Fibroblast of lung (primary cell): ENCODE measurements around the gene CIDEB. TPM values are rescaled to one million over a fixed set of nuclear protein-coding genes. Genes with fewer than 3 reads are reported as not detected.

Source experiments
- DNase-seq, 2 donors: peaks; one replicate each; pipeline versions ENCODE4 v3.0.0 to v3.0.0-alpha.2; 2010; ENCODE audit warnings: low read depth in 2 of 2
- H2AFZ ChIP-seq: 2 replicates; pipeline ENCODE4 v1.5.1; 2012; ENCODE audit warnings: low read length, control low read depth, inconsistent platforms
- H3K27ac ChIP-seq: 2 replicates; pipeline ENCODE4 v1.5.1; 2011; ENCODE audit warnings: low read length, control low read depth; ENCODE audit not compliant: insufficient read depth
- H3K27me3 ChIP-seq: 2 replicates; pipeline ENCODE4 v1.5.1; 2011; ENCODE audit warnings: mild to moderate bottlenecking, low read length; ENCODE audit not compliant: control insufficient read depth, insufficient read depth
- H3K36me3 ChIP-seq: 2 replicates; pipeline ENCODE4 v1.5.1; 2011; ENCODE audit warnings: low read length; ENCODE audit not compliant: control insufficient read depth, insufficient read depth
- H3K4me1 ChIP-seq: 2 replicates; pipeline ENCODE4 v1.5.1; 2011; ENCODE audit warnings: low read length; ENCODE audit not compliant: control insufficient read depth, insufficient read depth; ENCODE audit errors: extremely low read depth
- H3K4me2 ChIP-seq: 2 replicates; pipeline ENCODE4 v1.5.1; 2011; ENCODE audit warnings: low read length, control low read depth; ENCODE audit not compliant: insufficient read depth; ENCODE audit errors: extremely low read depth
- H3K4me3 ChIP-seq, 4 experiments: fragments of 200-600 bp in 1 of 4; sonication (generic) in 1 of 4; replicated peaks in 1 of 4; 2 replicates each; pipeline ENCODE4 v1.5.1; 2011 to 2016; ENCODE audit warnings: low read length in 4 of 4, low read depth in 3 of 4, mild to moderate bottlenecking in 3 of 4, control low read depth in 2 of 4, inconsistent platforms in 1 of 4, mixed read lengths in 1 of 4; ENCODE audit not compliant: insufficient read depth in 1 of 4; ENCODE audit errors: control extremely low read depth in 1 of 4
- H3K79me2 ChIP-seq: 2 replicates; pipeline ENCODE4 v1.5.1; 2012; ENCODE audit warnings: mild to moderate bottlenecking, low read length, inconsistent platforms; ENCODE audit not compliant: control insufficient read depth, insufficient read depth
- H3K9ac ChIP-seq: 2 replicates; pipeline ENCODE4 v1.5.1; 2011; ENCODE audit warnings: mild to moderate bottlenecking, low read length, control low read depth; ENCODE audit not compliant: insufficient read depth
- H3K9me3 ChIP-seq: 2 replicates; pipeline ENCODE4 v1.5.1; 2012; ENCODE audit warnings: low read depth, low read length; ENCODE audit not compliant: control insufficient read depth, insufficient read depth
- H4K20me1 ChIP-seq: 2 replicates; pipeline ENCODE4 v1.5.1; 2011; ENCODE audit warnings: low read length; ENCODE audit not compliant: control insufficient read depth, insufficient read depth; ENCODE audit errors: extremely low read depth
- EZH2 ChIP-seq: IDR thresholded peaks from 2 replicates; pipeline ENCODE4 v1.5.1; 2012; ENCODE audit warnings: low read length, control low read depth, mild to moderate bottlenecking; ENCODE audit errors: missing control alignments
- polyA plus RNA-seq, 2 donors: library from polyadenylated mRNA; depleted of rRNA in 1 of 2; stranded (reverse) in 1 of 2; unstranded in 1 of 2; fragments of >200 nt; gene quantifications; 2 replicates each; pipeline ENCODE4 v1.2.1, GENCODE V29; 2011 to 2012; ENCODE audit warnings: missing spikeins in 1 of 2
- total RNA-seq: library from RNA; depleted of rRNA; stranded (reverse); fragments of >200 nt; gene quantifications from 2 replicates; pipeline ENCODE4 v1.2.1, GENCODE V29; 2014
- TF ChIP-seq, protein P1 (sequence below), 2 donors: IDR thresholded peaks in 1 of 2; conservative IDR thresholded peaks in 1 of 2; 1 replicate in 1 of 2; 2 replicates in 1 of 2; pipeline ENCODE4 v1.5.1; 2011 to 2012; ENCODE audit warnings: low read length in 2 of 2, control low read depth in 1 of 2, inconsistent platforms in 1 of 2, low read depth in 1 of 2, mild to moderate bottlenecking in 1 of 2

The CIDEB gene
- total and polyA plus RNA-seq, 2 donors (not counting 1 experiment from before 2014, with no cell fraction given) = 0.33 to 0.42 TPM

DNA sequence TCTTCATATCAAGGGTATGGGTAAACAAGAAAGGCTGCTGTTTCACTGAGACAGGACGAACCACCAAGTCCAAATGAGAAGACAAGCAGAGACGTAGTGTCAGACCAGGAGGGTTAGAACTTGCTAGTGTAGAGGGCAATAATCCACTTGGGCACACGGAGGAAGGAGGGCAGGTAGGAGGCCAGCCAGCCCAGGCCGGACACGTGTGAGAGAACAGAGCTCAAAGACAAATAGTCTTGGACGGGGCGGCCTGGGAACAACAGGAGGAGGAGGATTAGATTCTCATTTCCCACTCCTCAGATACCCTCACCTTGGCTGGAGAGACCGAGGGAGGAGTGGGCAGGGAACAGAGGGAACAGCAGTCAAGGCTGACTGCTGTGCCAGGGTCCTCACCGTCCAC lies 17.0 kb downstream of the CIDEB start:
- Histone ChIP-seq H2AFZ (no peak overlapping the region), H3K27me3 (no peaks in the 10 kb centered on the region), H3K36me3 (peaks cover 14% of the 10 kb centered on the region), H3K4me2 (no peak overlapping the region), H3K79me2 (no peaks in the 10 kb centered on the region), H3K4me3 (no peak overlapping the region), H3K4me1 (no peaks in the 10 kb centered on the region), H3K9me3 (no peaks in the 10 kb centered on the region), H3K9ac (no peak overlapping the region), H4K20me1 (no peaks in the 10 kb centered on the region), H3K27ac (no peak overlapping the region)
- no peak for DNase-seq
- TF ChIP-seq, protein P1, sequence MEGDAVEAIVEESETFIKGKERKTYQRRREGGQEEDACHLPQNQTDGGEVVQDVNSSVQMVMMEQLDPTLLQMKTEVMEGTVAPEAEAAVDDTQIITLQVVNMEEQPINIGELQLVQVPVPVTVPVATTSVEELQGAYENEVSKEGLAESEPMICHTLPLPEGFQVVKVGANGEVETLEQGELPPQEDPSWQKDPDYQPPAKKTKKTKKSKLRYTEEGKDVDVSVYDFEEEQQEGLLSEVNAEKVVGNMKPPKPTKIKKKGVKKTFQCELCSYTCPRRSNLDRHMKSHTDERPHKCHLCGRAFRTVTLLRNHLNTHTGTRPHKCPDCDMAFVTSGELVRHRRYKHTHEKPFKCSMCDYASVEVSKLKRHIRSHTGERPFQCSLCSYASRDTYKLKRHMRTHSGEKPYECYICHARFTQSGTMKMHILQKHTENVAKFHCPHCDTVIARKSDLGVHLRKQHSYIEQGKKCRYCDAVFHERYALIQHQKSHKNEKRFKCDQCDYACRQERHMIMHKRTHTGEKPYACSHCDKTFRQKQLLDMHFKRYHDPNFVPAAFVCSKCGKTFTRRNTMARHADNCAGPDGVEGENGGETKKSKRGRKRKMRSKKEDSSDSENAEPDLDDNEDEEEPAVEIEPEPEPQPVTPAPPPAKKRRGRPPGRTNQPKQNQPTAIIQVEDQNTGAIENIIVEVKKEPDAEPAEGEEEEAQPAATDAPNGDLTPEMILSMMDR (conservative IDR thresholded peaks at IDR 0.05 in 1 of 2, IDR thresholded peaks at IDR 0.05 in 1 of 2; ENCODE audit: low read depth in 1 of 2, low read length in 2 of 2) = no peak
- no peak for TF ChIP-seq EZH2

DNA sequence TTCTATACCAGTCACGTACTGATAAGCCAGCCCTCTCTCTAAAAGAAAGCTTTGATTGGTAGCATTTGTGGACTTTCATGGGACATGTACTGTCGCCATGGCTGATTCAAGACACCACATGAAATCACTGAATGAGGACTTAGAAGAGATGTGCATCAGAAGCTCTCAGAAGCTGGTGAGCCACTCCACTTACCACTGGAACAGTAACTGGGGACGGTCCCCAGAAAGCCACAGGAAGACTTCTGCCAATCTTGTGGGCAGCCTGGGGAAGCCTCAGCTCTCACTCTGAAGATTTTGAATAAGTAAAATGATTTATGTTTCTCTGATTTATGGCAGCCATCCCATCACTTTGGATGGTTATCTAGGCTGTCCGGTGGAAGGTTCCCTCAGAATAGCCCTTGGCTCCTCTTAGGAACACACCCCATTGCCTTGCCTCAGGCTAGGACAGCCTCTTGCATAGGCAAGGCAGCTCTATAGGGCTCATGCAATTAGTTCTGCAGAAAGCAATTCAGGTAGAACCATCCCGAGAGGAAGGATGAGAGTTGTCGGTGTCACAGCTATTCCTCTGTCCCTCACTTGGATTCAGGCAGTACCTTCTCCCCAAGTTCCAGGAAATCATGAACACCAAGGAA lies 18.0 kb downstream of the CIDEB start:
- Histone ChIP-seq H3K79me2 (no peaks in the 10 kb centered on the region), H3K4me2 (no peak overlapping the region), H3K9me3 (no peaks in the 10 kb centered on the region), H3K4me1 (no peaks in the 10 kb centered on the region), H3K36me3 (peaks cover 10% of the 10 kb centered on the region), H3K27me3 (no peaks in the 10 kb centered on the region), H2AFZ (no peak overlapping the region), H3K27ac (no peak overlapping the region), H4K20me1 (no peaks in the 10 kb centered on the region), H3K4me3 (no peak overlapping the region), H3K9ac (no peak overlapping the region)
- TF ChIP-seq EZH2 = no peak
- TF ChIP-seq, protein P1 (conservative IDR thresholded peaks at IDR 0.05 in 1 of 2, IDR thresholded peaks at IDR 0.05 in 1 of 2; ENCODE audit: low read depth in 1 of 2, low read length in 2 of 2) = no peak
- no peak for DNase-seq

DNA sequence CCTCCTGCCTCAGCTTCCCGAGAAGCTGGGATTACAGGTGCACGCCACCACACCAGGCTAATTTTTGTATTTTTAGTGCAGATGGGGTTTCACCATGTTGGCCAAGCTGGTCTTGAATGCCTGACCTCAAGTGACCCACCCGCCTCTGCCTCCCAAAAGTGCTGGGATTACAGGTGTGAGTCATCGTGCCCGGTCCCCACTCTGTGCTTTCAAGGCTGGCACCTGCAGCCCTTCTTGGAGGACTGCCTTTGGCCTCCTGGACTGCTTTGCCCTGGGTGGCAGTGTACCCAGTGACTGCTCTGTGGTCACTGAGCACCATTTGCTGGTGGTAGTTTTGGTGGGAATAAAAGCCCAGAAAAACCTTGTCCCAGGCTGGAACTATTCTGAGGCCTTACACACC lies 20.8 kb downstream of the CIDEB start:
- Histone ChIP-seq H3K36me3 (peaks cover 6% of the 10 kb centered on the region), H3K4me3 (no peak overlapping the region), H3K9ac (no peak overlapping the region), H2AFZ (no peak overlapping the region), H3K9me3 (no peaks in the 10 kb centered on the region), H4K20me1 (no peaks in the 10 kb centered on the region), H3K4me1 (no peaks in the 10 kb centered on the region), H3K79me2 (no peaks in the 10 kb centered on the region), H3K27me3 (no peaks in the 10 kb centered on the region), H3K27ac (no peak overlapping the region), H3K4me2 (no peak overlapping the region)
- no peak for DNase-seq
- TF ChIP-seq, protein P1 (conservative IDR thresholded peaks at IDR 0.05 in 1 of 2, IDR thresholded peaks at IDR 0.05 in 1 of 2; ENCODE audit: low read depth in 1 of 2, low read length in 2 of 2) = no peak
